ENCODE measurements around the gene PNPLA3.

The PNPLA3 gene

DNA sequence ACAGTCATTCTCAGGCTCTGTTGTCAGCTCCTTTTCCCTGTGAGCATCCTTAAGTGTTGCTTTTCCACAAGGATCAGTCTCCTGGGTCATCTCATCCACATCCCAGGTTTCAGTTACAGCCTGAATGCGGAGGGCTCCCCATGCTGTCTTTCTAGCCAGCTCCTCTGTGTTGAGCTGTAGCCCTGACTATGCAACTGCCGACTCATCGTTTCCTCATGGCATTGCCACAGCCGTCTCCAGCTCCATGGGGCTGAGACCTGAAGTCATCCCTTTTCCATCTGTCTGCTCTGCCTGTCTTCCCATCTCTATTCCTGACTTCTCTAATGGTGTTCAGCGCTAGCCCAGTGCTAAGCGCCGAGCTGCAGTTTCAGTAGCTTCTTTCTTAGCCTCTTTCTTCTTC lies 43.5 kb downstream of the PNPLA3 start:
- DNase-seq (ENCODE audit: low spot score) = no peak

DNA sequence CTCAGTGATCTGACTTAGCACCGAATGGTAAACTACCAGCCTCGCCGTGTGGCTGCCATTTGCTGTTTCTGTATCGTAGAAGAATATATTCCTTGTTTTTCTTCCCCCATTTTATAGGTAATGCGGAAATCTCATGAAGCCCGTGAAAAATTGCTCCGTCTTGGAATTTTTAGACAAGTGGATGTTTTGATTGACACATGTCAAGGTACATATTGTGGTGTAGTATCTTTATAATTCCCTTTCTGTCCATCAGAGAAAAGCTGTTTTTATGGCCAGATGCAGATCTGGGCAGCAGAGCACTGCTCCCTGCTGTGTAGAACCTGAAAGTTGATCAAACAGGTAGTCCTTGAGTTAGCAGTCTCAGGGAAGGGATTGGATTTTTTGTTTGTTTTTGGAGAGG lies 45.0 kb downstream of the PNPLA3 start:
- DNase-seq (ENCODE audit: low spot score) = no peak

DNA sequence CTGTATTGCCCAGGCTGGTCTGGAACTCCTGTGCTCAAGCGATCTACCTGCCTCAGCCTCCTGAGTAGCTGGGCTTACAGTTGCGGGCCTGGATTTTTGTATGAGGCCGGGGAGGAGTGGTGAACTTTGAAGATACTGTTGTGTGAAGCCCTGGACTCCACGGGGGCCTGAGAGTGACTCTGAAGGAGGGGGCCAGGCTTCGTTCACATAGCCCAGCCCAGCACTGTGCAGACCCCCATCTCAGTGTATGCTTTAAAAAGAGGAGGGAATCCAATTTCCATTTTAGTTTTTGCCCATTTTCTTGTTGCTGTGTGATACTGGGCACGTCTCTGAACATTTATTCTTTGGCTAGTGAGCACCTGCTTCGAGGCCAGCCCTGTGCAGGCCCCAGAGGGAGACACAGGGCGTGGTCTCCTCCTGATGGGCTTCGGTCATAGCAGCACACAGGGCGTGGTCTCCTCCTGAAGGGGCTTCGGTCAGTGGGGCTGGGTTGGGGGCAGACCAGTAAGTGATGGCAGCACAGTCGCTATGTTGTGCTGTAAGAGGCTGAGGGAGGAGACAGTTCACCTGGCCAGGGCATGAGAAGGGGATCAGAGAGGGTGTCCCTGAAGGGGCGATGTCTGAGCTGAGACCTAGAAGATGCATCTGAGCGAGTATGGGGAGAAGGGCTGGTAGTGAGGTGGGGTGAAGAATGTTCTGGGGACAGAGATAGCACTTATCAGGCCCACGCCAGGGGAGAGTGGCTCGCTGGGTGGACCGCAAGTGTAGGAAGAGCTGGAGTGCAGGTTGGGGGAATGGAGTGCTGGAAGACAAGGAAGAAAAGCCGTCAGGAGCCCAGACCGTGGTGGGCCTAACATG lies 45.6 kb downstream of the PNPLA3 start:
- no peak for DNase-seq (ENCODE audit: low spot score)

DNA sequence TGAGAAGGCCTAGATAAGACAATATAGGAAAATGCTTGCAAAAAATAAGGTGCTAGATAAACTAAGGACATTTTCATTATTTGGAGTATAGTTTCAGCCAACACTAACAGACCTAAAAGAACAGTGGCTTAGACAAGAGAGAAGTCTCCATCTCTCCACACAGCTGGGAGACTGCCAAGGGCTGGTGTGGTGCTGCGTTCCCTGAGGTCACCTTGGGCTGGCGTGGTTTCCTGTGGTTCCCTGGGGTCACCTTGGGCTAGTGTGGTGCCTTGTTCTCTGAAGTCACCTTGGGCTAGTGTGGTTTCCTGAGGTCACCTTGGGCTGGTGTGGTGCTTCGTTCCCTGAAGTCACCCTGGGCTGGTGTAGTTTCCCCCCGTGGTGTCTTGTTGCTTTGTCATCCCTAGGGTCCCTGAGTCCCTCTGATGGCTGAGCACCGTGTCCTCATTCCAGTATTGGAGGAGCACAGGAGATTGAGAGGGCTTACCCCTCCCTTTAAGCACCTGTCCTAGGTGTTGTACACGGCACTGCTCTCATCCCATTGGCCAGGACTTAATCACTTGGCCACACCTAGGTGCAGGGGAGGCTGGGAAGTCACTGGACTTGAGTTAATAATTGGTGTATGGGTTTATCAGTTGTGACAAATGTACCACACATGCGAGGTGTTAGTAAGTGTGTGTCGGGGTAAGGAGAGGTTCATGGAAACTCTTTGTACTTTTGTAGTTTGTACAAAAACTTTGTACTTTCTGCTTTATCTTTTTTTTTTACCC lies 46.6 kb downstream of the PNPLA3 start:
- no peak for DNase-seq (ENCODE audit: low spot score)

DNA sequence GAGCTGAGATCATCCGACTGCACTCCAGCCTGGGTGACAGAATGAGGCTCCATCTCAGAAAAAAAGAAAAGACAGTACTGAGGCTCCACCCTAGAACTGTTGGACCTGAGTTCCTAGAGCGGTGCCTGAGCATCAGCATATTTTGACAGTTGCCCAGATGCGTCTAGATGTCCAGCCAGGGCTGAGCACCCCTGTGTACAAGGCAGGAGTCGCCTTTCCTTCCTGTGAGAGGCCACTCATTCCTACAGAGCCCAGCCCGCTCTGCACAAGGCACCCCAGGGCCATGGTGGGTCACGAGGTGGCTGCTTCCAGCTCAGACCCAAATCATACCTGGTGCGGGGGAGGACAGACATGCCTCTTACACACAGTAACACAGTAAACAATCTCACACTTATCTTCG lies 47.5 kb downstream of the PNPLA3 start:
- DNase-seq (ENCODE audit: low spot score) = no peak

DNA sequence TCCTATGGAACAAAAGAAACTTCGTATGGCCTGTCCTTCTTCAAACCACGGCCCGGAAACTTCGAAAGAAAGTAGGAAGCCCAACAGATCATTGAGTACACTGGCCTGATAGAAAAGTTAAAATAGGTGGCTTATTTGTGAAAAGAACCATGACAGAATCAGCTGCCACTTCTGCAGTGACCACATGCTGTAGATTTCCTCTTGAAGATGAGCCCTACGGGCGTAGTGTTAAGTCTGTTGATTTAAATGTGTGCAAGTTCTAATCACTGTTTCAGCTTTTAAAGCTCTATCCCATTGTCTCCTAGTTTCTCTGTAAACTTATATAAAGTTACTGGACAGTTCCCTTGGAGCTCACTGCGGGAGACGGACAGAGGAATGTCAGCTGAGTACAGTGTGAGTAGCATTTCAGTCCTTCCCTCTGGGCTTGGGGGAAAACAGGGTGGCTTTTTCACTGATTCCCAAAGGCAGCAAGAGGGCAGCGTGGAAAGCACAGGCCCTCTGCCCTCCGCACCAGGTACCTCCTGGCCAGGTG lies 49.4 kb downstream of the PNPLA3 start:
- no peak for DNase-seq (ENCODE audit: low spot score)

DNA sequence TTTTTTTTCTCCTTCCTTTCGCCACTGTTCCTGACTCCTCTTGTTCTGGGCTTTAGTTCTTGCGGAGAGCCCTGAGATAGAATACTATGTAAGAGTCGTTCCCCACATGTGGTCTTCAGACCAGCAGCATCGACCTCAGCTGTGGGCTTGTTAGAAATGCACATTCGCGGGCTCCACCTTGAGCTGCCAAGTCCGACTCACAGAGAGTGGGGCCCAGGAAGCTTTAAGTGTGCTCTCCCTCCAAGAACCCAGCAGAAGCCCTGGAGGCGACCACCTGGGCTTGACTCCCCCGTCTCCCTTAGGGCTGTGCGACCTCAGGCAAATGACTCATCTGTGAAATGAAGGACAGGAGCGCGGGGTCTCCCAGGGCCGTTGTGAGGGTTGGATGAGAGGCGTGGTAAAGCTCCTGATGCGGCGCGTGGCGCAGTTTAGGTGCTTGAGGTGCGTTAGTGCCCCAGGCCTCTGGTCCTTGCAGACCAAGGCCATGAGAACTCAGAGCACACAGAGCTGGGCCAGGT lies 50.5 kb downstream of the PNPLA3 start:
- no peak for DNase-seq (ENCODE audit: low spot score)

DNA sequence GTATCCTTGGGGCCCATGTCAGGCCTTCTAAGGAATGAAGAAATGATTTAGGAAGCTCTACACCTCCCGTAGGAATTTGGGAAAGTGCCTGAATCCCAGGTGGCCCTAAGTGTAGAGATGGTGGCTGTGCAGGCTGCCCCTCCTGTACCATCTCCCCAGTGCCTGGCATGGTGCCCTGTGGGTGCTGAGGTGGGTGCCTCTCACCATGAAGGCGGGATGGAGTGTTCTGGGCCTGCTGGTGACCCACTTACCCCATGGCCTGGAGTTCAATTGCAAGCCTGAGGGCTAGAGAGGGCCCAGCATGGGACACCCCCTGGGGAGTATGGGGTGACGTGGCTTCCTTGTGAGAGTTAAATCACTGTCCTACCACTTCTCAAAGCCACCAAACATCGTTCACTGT lies 51.4 kb downstream of the PNPLA3 start:
- DNase-seq (ENCODE audit: low spot score) = no peak

DNA sequence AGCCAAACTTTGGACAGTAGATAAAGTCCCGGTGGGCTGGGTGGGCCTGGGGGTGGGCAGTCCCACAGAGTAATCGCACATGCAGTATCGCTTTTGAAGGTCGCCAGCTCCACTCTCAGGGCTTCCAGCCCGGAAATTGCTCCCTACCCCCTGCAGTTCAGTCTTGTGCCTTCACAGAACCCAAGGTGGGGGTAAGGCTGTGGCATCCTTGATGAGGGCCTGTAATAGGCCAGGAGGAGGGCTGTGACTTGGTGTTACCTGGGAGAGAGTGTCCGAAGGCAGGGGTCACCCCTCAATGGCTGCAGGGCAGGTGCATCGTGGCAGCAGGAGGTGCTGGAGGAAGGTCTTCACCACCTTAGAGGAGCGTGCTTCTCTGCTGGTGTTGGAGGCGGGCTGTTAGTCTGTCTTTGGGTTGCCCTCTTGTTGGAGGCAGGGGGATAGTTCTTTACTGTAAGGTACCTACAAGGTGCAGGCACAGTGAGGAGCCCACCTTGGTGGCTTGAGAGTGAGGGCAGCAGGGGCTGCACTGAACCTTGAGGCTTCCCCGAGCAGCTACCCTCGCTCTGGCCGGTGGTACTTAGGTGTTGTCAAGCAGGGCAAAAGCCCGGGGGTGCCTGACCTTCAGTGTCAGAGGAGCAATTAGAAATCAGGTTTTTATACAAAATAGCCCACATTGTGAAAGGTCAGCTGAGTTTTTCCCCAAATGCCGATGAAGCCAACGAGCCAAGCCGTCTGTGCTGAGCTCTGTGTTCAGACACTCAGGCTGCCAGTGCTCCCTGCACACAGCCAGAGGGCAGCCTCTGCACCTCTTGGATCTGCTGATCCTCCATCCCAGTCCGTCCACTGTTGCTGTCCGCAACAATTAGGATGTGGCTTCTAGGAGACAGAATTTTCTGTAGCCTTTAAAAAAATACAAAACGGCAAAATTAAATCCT lies 53.5 kb downstream of the PNPLA3 start:
- no peak for DNase-seq (ENCODE audit: low spot score)

DNA sequence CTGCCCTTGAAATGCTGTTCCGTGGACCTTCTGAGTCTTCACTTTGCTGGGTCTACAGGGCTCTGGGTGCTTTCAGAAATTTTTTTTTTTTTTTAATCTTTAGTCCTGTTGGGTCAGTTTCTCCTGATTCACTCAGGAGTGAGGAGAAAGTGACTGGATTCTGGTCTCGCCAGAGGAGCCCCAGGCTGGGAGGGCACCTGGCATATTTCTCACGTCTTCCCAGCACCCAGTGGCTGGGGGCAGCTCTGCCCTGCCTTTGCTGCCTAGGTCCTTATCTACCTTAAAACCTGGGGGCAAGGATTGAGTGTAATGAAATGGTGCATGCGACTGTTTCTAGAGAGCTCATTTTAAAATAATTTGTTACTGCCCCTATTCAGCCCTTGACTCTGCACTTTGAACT lies 55.0 kb downstream of the PNPLA3 start:
- no peak for DNase-seq (ENCODE audit: low spot score)

DNA sequence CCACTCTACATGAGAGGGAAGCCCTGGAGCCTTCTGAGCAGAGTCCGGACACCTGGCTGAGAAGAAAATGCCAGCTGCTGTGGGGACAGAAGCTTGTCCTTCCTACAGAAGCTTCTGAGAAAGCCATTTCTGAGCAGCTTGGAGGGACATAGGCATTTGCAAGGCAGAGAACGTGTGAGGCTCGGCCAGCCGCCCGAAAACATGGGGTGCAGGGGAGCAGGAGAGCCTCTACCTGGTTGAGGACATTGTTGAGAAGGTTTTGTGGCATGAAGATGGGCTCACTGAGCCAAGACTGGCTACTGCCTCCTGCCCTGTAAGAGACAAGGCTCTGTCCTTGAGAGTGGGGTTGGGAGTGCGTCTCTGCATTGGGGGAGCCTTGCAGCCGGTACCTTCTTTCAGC lies 57.0 kb downstream of the PNPLA3 start:
- no peak for DNase-seq (ENCODE audit: low spot score)

DNA sequence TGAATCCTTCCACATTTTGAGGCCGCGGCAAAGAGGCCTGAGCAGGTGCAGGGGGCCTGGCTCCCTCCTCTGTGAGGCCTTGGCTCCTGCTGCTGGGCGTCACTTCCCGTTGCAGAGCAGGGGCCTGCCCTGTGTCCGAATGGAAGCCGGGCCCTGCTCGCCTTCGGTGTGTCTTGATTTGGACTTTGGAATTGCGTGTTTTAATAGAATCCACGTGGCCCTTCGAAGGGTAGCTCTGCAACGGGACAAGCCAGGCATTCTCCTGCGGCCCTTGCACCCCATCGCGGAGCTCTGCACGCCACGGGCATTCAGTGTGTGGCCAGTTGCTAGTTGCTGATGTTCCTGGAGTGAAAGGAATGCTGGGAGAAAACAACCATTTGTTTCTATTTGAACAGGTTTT lies 57.4 kb downstream of the PNPLA3 start:
- no peak for DNase-seq (ENCODE audit: low spot score)

DNA sequence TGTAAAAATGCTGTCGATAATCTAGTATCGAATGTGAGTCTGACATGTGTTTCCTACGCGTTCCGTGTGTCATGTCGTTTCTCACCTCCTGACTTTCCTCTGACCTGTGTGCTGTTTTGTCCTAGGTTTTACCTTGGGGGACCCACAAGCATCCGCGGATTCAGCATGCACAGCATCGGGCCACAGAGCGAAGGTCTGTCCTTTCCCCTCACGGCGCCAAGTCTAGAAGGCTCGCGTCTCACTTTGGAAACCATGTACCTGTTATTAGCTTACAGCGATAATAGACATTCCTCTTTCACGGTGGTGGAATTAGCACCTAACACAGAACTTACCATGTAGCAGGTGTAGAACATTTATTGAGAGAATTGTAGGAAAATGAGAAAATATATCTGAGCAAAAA lies 60.2 kb downstream of the PNPLA3 start:
- DNase-seq (ENCODE audit: low spot score) = no peak

DNA sequence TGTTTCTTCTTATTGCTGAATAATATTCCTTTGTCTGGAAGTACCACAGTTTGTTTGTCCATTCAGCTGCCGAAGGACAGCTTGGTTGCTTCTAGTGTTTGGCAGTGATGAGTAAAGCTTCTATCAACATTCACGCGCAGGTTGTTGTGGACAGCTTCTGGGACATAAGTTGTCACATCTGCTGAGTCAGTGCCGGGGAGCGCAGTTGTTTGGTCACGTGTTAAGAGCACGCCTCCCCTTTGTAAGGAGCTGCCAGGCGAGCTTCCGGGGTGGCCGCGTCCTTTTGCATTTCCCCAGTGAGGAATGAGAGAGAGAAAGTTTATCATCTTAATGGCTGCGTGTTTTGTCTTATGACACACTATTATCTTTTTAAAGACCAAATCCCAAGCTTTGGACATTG lies 61.9 kb downstream of the PNPLA3 start:
- DNase-seq (ENCODE audit: low spot score) = no peak

DNA sequence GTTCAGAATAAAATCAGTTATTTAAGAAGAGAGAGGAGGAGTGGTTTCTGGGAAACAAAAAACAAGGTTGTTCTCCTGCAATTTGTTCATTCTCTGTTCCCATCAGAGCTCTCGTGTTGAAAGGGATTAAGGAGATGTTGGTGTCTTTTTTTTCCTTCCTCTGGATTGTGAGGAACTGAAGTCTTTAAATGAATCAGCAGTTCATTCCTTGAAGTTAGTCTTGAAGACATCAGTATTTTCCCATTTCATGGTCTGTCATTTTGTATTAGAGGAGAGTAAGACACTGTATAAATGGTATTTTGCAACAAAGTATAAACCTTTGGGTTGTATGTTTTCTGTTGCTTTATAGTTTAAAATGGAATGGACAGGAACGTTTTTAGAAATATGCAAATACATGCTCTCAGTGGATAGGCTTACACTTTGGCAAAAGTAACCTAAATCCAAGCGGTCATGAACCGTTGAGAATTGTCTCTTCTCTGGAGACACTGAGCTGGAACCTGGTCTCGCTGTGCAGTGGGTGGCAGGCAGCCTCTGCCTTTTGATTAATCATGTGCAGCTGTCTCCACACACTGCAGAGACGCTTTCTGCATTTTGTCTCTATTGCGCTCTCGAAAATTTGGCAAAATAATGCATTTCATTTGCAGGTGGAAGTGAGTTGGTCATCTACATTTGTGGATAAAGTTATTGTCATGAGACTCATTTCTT lies 64.7 kb downstream of the PNPLA3 start:
- no peak for DNase-seq (ENCODE audit: low spot score)

DNA sequence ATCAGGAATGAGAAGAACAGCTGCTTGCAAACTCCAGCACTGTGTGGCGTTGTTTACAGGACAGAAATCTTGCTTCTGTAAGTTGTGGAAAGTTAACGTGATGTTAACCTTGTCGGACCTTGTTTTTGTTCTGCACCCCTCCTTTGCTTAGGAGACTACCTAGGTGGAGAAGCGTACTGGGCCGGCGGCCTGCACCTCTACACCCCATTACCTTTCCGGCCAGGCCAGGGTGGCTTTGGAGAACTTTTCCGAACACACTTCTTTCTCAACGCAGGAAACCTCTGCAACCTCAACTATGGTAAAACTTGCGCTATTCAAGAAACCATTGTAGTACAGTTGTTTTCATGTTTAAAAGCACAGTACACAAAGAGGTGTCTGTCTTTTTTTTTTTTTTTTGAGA lies 65.4 kb downstream of the PNPLA3 start:
- DNase-seq (ENCODE audit: low spot score) = no peak

DNA sequence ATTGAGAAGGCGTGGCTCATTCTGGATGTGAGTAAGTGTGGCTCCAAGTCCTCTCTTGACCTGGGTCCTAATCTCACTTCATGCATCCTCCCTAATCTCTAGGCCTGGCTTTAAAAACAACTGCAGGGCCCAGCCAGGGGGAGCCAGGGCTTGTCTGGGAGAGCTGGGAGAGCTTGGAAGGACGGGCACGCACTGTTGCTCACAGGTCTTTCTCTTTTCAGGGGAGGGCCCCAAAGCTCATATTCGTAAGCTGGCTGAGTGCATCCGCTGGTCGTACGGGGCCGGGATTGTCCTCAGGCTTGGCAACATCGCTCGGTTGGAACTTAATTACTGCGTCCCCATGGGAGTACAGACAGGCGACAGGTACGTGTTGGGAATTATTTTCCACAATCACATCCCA lies 66.4 kb downstream of the PNPLA3 start:
- no peak for DNase-seq (ENCODE audit: low spot score)

DNA sequence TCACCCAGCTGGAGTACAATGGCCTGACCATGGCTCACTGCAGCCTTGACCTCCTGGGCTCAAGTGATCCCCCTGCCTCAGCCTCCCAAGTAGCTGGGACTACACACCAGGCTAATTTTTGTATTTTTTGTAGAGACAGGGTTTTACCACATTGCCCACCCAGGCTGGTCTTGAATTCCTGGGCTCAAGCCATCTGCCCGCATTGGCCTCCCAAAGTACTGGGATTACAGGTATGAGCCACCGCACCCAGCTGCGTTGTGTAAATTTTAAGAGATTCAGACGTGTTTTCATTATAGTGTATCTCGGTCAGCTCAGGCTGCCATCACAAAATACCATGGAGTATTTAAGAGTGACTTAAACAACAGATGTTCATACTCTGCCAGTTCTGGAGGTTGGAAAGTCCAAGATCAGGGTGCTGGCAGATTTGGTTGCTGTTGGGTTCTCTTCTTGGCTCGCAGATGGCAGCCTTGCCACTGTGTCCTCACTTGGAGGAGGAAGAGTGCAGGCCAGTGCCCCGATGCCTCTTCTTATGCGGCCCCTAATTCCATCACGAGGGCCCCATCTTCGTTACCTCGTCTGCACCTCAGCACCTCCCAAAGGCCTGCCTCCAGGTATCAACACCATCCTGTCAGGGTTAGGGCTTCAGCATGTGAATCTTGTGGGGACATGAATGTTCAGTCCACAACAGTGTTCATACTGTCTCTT lies 67.9 kb downstream of the PNPLA3 start:
- DNase-seq (ENCODE audit: low spot score) = no peak

DNA sequence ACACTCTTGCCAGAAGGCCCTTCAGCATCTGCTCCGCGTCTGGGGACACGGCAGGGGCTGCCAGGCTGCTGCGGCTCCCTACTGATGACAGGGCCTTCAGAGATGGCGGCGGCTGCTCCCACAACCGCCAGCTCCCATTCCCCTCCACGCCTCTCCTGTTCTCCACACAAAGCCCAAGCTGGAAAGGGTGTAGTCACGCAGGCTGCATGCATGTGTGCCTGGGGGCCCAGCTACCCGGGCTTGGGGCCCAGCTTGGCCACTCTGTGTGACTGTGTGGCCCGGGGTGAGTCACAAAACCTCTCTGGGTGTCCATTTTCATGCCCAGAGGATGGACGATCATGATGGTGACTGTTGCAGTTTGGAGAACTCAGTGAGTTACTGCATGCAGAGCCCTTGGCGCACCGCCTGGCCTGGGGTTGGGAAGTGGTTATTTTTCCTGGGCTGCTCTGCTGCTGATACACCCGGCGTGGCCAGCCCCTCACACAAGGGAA lies 68.8 kb downstream of the PNPLA3 start:
- no peak for DNase-seq (ENCODE audit: low spot score)

DNA sequence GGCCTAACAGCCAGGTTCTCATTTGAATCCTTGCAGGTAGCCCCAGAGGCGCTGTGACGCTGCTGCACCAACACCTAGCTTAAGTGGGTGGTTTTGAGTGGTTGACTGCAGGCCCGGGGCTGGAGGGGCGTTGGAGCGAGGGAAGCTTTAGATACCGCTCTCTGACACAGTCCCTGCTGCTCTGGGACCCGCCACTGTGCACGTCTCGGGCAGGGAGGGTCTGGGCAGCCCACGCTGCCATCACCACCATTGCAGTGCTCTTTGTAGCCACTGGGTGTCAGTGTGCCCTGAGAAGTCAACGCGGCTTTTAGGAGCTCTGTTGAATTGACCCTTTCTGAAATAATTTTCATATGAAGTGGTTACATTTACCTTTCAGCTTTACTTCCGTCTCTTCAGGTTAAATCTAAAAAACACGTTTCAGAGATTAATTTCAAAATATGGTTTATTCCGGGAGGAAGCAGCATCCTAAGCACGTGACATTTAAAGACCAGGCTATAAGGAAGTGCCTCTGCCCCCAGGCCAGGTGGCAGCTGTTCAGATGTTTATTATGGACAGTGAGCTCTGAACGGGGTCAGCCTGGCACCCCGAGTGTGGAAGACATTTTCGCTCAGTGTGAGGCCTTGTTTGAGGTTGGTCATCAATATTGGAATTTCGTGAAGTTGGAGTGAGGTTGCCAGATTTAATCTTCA lies 69.6 kb downstream of the PNPLA3 start:
- peak; percentile 87 for DNase-seq (ENCODE audit: low spot score)

Measured in D341Med (cell line).